Measurements from ENCODE around the gene ESR1.

GRCh38 chr6:151900256-151900655 is 92.8 kb downstream of the ESR1 start:
- TF ChIP-seq, protein P1, sequence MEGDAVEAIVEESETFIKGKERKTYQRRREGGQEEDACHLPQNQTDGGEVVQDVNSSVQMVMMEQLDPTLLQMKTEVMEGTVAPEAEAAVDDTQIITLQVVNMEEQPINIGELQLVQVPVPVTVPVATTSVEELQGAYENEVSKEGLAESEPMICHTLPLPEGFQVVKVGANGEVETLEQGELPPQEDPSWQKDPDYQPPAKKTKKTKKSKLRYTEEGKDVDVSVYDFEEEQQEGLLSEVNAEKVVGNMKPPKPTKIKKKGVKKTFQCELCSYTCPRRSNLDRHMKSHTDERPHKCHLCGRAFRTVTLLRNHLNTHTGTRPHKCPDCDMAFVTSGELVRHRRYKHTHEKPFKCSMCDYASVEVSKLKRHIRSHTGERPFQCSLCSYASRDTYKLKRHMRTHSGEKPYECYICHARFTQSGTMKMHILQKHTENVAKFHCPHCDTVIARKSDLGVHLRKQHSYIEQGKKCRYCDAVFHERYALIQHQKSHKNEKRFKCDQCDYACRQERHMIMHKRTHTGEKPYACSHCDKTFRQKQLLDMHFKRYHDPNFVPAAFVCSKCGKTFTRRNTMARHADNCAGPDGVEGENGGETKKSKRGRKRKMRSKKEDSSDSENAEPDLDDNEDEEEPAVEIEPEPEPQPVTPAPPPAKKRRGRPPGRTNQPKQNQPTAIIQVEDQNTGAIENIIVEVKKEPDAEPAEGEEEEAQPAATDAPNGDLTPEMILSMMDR (IDR thresholded peaks at IDR 0.05; ENCODE audit: low read depth, low read length, poor library complexity, severe bottlenecking): no peak
- TF ChIP-seq EZH2phosphoT487 (IDR thresholded peaks at IDR 0.05; ENCODE audit: borderline replicate concordance, low read length): no peak

All from DOHH2 (cell line).